ENCODE results near the gene ADPRS.

Gene ADPRS

DNA sequence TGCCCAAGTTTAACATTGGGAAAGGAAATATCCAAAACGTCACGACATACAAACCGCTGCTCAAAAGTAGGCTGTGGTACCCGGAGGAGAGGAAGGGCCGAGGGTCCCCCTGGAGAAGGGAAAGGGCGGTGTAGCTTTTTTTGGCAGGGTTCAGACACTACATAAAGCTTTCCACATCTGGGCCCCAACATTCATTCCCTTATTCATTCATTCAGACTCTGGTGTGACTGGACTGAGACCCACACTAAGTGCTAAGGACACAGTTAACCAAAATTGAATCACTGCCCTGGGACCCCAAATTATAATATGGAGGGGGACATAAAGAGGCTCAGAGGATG lies 46.6 kb downstream of the ADPRS start:
- DNase-seq = no peak

DNA sequence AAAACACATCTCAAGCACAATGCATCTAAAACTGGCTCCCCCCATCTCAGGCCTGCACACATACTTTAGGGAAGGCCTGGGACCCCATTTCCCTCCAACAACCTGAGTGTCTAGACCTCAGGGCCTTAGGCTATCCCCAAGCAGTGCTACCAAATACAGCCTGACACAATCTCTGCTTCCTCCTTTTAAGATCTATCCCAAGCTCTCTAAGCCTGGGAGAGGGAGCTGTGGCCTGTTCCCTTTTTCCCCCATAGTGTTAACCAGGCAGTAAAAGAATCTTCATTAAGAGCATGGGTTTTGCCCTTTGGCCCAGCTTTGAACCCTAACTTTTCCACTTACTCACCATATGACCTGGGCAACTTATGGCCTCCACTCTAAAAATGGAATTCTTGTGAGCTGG lies 47.1 kb downstream of the ADPRS start:
- DNase-seq = no peak

DNA sequence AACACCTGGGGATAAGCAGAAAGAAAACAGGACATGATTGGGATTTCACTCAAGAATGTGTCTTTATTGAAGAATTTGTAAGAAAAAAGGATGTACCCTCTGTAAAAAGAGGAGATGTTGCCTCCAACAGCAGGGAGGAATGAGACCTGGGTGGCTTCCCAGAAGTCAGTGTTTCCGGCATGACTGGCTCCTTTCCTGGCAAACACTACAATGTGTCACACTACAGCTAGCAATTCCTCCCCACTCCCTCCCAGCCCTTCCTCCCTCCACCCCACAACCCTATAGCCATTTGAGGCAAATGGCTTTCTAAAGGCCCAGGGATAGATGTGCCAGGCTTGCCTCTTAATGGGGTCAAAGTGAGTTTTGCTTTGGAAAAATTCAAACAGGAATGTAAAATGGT lies 47.8 kb downstream of the ADPRS start:
- DNase-seq = no peak

DNA sequence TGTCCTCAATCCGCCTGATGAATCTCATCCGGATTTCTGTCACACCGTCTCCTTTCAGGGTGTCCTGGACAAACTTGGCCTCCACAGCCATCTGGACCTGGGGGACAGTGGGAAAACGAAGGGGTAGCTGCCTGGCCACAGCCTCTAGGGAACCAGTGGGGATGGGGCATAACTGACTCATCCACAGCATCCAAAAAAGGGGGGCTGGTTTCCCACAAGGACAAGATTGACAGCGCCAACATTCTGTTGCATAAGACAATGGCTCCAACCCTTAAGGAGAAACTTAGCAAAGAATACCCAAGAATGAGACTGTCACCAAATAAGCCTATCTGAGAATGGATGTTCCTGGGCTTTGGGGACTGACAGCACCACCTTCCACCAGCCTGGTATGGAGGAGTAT lies 48.5 kb downstream of the ADPRS start:
- no peak for DNase-seq

DNA sequence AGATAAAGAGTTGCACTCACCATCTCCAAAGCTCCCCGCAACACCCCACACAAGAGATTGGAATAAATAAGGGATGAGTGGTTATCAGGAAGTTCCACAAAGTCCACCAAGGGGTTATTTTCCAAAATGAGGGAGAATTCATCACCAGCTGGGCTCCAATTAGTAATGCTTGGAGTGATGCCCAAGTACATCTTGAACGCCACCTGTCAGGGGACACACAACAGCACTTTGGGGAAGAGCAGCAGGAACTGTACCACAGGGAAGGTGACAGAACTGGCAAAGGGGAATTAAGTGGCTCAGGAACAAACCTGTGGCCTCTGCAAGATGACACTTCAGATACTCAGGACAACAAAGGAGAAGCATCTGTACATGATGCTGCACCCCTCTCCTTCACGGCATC lies 49.1 kb downstream of the ADPRS start:
- no peak for DNase-seq

DNA sequence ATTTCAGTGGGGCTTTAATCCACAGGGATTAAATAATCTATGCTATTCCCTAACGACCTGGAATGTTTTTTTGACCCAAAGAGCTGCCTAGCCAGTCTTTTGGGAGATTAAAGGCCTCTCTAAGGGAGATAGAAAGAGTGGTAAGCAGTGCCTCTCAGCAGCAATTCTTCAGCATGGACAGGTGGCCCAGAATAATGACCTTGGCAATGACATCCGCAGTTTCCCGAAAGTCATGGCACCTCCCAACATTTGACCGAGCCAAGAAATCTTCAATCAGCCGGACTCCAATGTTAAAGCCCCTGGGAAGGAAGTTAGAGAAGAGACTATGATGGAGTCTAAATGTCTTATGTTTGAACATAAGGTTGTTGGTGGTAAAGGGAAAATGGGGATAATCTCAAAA lies 50.8 kb downstream of the ADPRS start:
- DNase-seq = no peak

DNA sequence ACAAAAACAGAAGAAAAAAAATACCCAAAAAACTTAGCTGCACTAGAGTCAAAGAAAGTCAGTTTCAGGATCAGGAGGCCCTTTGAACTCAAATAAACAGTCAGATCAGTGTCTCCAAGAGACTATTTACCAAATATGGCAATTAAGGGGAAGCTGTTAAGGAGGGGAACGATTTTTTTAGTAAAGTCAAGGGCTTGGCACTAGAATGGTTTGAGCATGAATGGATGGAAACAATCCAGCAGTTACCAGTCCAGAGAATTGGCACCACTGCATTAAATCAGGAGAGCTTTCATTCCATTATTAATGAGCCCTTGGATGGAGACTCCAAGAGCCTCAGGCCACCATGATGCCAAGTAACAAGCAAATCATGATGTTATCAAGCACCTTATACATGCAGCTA lies 53.4 kb downstream of the ADPRS start:
- DNase-seq = no peak

DNA sequence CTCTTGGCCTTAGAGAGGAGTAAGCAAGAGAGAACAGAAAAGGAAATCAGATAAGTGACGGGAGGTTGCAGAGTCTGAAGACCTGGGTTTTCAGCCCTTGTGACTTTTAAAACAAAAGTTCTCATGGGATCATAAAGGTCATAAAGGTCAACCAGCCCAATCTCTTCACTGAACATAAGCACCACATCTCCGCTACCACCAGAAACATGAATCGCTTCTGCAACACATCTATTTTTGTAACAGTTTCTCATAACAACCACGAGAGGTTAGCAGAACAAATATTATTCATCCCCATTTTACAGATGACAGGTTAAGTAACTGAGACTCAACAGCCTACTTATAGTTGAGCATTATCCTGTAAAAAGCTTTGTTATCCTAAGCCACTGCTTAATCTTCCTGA lies 54.7 kb downstream of the ADPRS start:
- DNase-seq = no peak

Measured in stimulated activated CD8-positive, alpha-beta memory T cell treated with anti-CD3 and anti-CD28 coated beads, Interleukin-4, amount 100 ng/mL, for 48 hours (primary cell).